DMS79 treated with DMSO at 0.1 percent for 48 hours (cell line): ENCODE results near the gene PTPN1.
"Not testable (repeated sequence)": the region's sequence is repeated elsewhere in the genome, so short reads cannot be mapped to it uniquely, and the experiment has no call there.

Experiments used
- DNase-seq: peaks from one replicate; lab custom pipeline; 2025; lab: John Stamatoyannopoulos, UW

PTPN1 gene

DNA sequence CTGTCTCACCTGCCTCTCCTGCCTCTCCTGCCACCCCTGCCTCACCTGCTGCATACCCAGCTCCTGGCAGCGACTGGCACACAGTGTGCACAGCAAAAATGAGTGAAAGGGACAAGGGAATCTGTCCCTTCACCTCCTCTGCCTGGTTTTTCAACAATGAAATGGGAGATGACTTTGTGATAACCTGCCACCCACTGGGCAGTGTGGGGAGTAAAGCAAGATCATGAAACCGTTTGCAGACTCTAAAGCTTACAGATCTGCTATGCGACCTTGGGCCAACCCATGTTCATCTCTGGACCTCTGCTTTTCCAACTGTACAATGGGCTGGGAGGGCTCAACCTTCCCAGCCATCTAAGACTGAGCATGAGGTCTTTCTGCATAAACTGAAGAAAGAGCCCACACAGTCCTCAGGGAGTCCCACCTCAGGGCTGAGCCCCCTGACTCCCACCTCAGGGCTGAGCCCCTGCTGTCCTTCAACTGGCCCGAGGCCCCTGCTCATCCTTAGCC, 100.1 kb downstream of the PTPN1 start:
- no peak for DNase-seq

DNA sequence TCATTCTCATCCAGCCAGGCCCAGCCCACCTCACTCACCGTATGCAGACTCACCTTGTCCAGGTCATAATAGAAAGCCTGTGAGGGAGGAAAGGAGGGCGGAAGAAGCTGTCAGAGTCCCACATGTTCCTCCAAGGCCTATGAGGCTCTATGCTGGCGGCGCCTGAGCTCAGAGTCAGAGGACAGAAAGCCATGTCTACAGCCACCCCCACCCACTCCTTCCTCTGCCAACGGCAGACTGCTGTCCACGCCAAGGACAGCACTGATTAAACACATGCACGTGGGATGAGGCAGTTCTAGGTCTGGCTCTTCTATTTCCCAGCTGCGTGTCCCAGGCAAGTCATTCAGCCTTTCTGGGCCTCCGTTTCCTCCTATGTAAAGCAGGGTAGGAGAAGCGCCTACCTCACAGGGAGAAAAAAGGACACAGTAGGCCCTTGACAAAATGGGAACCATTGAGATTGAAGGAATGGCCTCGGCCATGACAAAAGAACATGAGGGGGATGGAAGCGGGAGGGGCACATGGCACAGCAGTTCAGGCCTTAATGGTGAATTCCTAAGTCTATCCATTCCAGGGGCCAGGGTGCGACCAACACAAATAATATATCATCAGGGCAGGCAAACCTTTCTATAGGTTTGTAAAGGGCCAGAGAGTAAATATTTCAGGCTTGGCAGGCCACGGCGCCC, 101.1 kb downstream of the PTPN1 start:
- DNase-seq = no peak

DNA sequence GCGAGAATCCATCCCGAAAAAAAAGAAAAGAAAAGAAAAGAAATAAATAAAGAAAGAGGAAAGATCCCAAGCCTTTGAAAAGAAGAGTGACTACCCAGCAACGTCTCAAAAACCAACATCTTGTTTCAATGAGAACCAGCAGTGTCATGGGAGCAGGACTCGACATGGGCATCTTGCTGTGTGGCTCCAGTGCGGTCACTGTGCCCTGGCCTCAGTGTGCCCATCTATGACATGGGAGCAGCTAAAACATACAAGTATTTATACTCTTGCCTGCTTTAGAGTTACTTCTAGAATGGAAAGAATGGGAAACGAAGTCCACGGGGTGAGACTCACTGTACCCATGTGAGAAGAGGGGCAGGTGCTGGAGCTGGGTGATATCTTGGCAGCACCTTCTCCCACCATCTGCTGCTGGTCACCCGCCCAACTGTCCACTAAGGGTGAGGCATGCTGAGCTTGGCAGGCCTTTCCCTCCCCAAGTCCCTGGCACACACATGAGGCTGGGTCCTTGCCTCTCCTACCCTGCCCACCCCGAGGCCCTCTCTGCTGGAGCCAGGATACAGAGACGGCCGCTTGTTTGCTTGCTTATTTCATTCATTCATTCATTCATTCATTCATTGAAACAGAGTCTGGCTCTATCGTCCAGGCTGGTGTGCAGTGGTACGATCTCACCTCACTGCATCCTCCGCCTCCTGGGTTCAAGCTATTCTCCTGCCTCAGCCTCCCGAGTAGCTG, 103.4 kb downstream of the PTPN1 start:
- no peak for DNase-seq

DNA sequence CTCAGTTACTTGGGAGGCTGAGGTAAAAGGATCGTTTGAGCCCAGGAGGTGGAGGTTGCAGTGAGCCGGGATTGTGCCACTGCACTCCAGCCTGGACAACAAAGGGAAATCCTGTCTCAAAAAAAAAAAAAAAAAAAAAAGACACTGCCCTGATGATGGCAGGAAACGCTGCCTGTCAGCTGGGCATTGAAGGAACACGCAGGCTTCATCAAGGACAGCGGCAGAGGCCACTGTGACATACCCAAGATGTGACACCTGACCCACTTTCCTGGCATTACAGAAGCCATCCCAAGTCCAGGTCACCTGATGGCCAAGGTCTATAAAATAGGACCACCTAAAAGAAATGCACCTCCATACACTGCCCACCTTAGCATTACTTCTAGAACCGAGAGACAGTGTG, 105.2 kb downstream of the PTPN1 start:
- DNase-seq = no peak

DNA sequence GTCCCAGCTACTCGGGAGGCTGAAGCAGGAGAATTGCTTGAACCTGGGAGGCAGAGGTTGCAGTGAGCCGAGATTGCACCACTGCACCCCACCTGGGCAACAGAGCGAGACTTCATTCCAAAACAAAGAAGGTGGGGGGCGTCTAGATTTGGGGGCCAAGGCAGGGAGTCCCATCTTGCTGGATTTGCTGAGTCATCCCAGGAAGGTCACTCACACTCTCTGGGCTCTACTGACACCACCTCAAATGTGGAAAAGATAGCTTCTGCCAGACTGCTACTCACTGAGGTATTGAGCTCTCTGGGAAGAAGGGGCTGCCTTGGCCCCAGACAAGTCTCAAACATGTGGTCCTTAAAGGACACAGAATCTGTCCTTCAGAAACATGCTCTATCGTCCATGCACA, 106.8 kb downstream of the PTPN1 start:
- DNase-seq = no peak

DNA sequence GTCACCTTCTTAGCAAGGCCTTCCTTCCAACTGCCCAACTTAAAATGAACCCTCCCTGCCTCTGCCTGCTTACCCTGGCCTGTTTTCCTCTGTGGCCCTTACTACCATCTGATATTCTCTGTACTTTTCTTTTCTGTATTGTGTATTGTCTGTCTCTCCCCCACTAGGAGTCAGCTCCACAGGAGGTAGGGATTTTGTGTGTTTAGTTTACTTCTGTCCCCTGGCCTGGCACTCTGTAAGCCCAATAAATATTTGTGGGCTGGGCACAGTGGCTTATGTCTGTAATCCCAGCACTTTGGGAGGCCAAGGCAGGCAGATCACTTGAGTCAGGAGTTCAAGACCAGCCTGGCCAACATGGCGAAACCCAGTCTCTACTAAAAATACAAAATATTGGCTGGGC, 108.4 kb downstream of the PTPN1 start:
- DNase-seq = no peak

DNA sequence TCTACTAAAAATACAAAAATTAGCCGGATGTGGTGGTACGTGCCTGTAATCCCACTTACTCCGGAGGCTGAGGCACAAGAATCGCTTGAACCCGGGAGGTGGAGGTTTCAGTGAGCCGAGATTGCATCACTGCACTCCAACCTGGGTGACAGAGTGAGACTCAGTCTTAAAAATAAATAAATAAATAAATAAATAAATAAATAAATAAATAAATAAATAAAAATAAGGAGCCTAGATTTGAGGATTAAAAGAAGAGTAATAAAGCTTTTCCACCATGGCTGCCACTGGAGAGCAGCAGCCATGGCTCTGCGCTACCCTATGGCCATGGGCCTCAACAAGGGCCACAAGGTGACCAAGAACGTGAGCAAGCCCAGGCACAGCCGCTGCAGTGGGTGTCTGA, 110.3 kb downstream of the PTPN1 start:
- DNase-seq = not testable (repeated sequence)

DNA sequence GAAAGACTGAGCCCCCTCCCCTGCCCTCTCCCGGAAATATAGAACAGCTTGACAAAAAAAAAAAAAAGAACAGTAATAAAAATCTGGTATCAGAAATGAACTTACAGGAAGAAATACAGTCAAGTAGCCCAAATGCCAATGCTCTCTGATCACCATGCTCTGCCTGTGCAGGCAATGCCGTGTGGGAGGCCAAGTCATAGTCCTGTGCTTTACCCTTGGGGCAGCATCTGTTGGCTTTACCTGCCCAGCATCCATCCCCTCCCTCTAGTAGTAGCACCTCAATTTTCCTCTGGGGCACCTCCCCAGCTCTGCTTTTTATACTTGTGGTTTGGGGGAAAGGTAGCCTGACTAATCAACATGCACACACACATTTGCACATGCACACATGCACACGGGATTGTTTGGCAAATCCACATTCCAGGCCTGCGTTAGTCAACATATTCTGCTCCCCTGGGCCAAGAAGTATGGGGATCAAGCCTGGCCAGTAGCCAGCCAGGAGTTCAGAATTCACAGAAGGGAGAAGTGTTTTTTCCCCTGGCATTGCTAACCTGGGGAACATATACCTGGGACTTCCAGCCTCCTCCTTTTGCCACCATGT, 111.0 kb downstream of the PTPN1 start:
- no peak for DNase-seq

DNA sequence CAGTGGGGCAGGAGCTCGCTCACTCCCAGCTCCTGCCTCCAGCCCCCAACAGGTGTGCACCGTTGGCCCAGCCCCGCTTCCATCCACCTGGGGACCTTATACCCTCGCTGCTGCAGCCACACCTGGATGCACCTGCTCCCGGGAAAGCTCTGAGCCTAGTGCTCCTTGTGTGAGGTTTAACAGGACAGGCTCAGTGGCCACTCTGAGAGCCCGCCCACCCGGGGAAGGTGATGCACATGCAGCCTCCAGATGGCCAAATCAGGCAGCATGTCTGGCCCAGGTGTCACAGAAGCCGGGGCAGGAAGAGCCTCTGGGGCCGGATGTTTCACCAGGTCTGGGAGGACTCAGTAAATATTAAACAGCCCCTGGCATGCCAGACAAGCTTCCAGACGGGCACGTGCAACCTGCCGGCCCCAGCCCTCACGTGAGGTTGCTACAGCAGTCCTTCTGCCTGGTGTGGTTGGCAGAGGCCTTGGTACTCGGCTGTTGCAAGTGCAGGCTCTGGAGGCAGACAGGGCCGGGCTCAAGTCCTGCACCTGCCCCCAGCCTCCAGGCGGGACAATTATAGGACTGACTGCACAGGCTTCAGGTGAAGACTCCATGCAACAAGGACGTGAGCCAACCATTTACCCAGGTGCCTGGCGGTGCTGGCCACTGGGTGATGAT, 114.3 kb downstream of the PTPN1 start:
- peak; percentile 88 for DNase-seq

DNA sequence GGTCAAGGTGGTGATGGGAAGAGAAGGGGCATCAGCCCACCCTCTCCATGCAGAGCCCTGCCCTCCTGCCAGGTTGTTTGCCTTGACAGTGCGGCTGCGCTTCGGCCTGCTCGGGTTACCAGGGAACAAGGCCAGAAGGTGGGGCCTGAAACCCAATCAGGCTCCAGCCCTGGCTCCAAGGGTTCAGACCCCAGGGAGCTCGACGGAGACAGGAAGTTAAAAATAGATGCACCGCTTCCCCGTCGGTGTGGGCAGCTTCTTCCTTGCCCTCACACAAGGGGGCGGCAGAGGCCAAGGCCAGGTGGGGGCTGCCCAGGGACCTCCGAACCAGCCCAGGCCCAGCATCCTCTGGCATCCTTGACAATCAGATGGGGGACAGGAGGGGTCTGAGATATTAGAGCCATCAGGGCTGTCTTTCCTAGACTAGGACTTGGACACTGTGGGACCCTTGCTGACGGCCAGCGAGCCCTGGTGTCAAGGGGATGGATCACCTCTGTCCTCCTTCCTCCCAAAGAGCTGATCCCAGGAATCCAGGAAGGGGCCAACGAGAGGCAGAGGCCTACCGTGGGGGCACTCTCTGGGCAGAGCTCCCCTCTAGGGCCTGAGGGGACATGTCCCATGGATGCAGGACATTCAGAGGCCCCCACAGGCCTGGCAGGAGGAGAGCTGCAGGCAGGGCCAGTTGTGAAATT, 115.9 kb downstream of the PTPN1 start:
- DNase-seq = no peak

DNA sequence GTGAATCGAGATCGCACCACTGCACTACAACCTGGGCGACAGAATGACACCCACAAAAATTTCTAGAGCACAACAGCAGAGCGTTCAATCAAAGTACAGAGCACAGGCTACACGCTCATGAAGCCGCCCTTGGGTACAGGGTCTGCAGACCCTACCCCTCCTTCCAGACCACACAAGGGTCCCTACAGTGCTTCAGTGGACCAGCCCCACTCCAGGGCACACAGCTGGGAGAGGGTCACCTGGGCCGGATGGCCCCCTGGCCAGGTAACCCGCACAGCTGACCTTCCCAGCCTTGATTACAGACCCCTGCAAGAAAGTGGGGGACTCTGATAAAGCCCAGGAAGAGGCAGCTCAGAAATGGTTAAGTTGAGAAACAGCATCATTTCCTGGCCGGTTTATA, 117.6 kb downstream of the PTPN1 start:
- DNase-seq = no peak

DNA sequence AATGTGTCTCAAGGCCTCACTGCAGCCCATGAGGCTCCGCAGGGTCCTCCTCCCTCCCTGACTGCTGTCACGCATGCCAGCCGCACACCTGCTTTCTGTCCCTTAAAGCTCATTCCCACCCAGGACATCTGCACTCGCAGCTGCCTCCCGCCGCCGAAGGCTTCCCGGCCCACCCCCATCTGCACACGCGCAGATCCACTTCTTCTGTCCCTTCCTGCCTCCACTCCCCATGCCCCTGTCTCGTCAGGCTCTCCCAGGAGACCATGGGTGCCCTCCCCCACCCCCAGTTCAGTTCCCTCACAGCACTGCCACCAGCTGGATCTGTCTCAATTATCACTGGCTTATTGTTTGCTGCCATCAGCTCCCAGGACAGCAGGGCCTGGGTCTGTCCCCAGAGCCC, 118.1 kb downstream of the PTPN1 start:
- DNase-seq = peak; percentile 25

DNA sequence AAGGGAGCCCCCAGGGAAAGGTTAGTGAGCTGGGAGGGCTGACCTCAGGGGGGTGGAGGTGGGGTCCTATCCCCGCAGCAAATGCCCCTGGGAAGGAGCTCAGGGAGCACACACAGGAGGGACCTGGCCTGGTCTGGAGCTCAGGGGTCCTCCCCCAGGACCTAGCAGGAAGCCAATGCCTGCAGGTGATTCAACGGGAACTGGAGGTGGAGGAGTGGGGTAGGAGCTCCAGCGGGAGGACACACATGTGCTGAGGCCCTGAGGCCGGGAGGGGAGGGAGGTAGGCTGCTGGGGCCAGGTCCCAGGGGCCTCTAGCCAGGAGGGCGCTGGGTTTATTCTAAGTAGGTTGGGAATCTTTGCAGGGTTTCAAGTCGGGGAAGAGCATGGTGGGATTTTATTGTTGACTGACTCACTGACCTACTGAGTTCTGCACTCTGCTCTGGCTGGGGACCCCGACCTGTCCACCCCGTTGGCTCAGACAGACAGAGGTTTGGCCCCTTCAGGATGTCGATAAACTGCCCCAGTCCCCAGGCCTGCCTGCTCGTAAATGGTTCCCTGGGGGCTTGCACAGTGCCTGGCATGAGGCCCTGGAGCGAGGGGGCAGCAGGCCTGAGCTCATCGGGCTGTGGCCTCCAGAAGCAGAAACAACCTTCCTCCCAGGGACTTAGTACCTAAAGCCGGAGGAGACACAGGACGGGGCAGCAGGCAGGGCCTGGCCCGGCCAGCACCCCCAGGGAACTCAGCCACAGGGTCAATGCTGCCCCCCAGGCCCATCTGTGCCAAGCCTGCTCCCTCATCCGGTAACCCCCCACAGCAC, 118.9 kb downstream of the PTPN1 start:
- no peak for DNase-seq

DNA sequence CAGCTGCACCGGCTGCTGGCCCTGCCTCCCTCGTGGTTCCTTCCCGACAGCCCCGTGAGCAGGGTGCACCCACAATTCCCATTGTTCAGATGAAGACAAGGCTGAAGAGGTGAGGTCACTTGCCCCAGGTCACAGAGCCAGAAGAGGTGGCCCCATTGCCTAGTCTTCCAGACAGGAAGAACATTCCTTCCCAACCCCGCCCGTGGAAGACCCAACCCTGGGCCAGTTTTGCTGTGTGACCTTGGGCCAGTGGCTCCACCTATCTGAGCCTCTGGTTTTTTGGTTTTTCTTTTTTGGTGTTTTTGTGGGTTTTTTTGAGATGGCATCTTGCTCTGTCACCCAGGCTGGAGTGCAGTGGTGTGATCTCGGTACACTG, 119.5 kb downstream of the PTPN1 start:
- no peak for DNase-seq

DNA sequence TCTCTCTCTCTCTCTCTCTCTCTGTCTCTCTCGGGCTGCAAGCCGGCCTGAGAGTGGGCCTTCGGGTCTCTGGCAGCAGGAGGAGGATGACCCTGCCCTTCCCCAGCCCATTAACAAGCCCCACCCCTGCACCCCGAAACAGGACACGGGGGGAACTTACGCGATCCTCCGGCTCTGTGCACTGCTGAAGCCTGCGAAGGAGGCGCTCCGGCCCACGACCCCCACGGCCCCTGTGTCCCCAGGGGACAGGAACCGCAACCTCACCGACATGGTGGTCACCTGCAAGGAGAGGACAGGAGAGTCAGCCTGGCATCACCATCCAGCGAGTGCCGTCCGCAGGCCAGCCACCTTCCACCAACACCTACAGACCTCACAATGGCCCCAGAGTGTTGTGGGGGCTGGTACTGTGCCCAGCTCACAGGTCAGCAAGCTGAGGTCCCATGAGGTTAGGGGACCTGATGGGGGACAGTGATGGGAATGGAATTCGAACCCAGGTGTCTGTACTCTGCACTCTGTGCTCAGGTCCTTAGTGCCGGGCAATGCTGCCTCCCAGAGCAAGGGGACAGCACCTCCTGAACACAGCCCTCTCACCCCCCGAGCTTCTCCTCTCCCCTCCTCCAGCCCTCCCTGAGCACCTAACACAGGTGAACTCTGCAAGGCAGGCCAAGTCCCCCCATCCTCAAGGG, 120.5 kb downstream of the PTPN1 start:
- DNase-seq = no peak

DNA sequence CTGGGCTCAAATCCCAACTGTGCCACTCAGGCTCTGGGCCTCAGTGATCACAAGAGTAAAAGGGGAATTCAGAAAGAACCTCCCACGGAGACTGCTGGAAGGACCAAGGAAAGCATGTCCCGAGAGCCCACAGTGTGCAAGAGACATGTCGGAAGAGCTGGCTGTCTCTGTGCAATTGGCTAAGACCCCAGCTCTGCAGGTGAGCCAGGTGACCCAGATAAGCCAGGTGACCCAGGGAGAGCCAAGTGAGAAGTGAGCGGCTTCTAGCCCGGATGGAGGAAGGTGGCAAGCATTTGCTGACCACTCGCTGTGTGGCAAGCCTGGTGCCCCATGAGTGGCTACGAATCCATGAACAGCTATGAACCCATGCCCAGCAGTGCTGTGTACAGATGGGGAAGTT, 122.1 kb downstream of the PTPN1 start:
- DNase-seq = no peak

DNA sequence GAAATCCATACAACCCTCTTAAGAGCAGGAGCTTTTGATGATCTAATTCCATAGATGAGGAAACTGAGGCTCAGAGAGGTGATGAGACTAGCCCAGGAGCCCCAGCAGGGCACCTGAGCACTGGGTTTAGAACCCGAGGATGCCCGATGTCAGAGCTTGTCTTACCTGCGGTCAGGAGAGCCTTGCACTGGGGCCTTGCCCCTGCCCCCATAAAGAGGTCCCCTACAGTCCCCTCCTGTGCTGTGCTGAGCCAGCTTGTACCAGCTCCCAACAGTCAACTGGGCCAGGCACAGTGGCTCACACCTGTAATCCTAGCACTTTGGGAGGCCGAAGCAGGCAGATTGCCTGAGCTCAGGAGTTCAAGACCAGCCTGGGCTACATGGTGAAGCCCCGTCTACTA, 122.5 kb downstream of the PTPN1 start:
- no peak for DNase-seq

DNA sequence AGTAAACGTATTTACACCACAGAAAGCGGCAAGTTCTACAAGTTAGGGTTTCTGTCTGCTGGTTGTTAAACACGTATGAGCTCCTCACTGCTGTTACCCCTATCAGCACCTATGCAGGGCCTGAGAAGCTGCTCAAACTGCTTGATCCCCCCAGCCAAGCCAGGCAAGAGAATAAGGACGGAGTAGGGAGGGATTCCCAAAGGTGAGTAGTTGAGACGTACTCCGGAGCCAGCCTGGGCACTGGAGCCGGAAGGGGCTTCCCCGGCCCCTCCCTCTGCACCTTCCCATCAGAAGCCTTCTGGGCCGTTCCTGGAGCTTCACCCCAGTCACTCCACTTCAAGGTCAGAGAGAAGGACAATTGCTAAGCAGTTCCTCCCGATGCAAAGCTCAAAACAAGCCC, 123.2 kb downstream of the PTPN1 start:
- no peak for DNase-seq

DNA sequence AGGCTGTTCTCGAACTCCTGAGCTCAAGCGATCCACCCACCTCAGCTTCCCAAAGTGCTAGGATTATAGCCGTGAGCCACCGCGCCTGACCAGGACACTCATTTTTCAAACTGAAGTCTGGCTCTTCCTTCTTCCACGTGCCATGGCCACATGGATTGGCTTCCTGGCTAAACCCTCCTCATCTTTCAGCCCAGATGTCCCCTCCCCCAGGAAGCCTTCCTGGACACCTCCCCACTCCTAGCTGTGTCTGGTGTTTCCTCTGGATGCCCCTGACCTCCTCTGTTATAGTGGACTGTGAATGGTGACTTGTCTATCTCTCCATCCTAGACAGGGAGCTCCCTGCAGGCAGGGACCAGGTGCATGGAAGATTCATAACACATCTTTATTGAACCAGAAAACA, 124.0 kb downstream of the PTPN1 start:
- DNase-seq = no peak
